DOHH2 (cell line): ENCODE results near the gene MROH7.

Experiments
- H3F3A ChIP-seq: fragments of 200-600 bp; sonication (generic), shearing (Covaris generic); 2 replicates; pipeline ENCODE4 v1.6.0; 2016; ENCODE audit warnings: antibody characterized with exemption, mild to moderate bottlenecking; ENCODE audit not compliant: control insufficient read depth, insufficient read depth
- H3K27ac ChIP-seq: fragments of 200-600 bp; sonication (generic); 2 replicates; pipeline ENCODE4 v1.5.1; 2014; ENCODE audit warnings: low read depth, mild to moderate bottlenecking, low read length, moderate library complexity
- H3K27me3 ChIP-seq: fragments of 200-600 bp; sonication (generic); 2 replicates; pipeline ENCODE4 v1.6.1; 2014; ENCODE audit warnings: mild to moderate bottlenecking, low read length, mixed read lengths; ENCODE audit not compliant: control insufficient read depth
- H3K36me3 ChIP-seq: fragments of 200-600 bp; sonication (generic); 2 replicates; pipeline ENCODE4 v1.6.1; 2014; ENCODE audit warnings: mild to moderate bottlenecking, low read length, moderate library complexity, mixed read lengths; ENCODE audit not compliant: control insufficient read depth
- H3K4me1 ChIP-seq: fragments of 200-600 bp; sonication (generic); 2 replicates; pipeline ENCODE4 v1.6.1; 2014; ENCODE audit warnings: mild to moderate bottlenecking, low read length, mixed read lengths; ENCODE audit not compliant: control insufficient read depth
- H3K4me2 ChIP-seq: fragments of 200-600 bp; sonication (generic); 2 replicates; pipeline ENCODE4 v1.6.0; 2014; ENCODE audit warnings: mild to moderate bottlenecking, low read length, moderate library complexity
- H3K4me3 ChIP-seq: fragments of 200-600 bp; sonication (generic); 2 replicates; pipeline ENCODE4 v1.5.1; 2014; ENCODE audit warnings: mild to moderate bottlenecking, low read length, mixed read lengths
- H3K79me2 ChIP-seq: fragments of 200-600 bp; sonication (generic); 2 replicates; pipeline ENCODE4 v1.6.1; 2014; ENCODE audit warnings: mild to moderate bottlenecking, low read length, mixed read lengths; ENCODE audit not compliant: control insufficient read depth
- H3K9me2 ChIP-seq: fragments of 200-600 bp; sonication (generic); replicated peaks from 2 replicates; pipeline ENCODE4 v1.6.1; 2014; ENCODE audit warnings: mild to moderate bottlenecking, low read length, mixed read lengths; ENCODE audit not compliant: control insufficient read depth
- H3K9me3 ChIP-seq: fragments of 200-600 bp; sonication (generic); 2 replicates; pipeline ENCODE4 v1.6.1; 2014; ENCODE audit warnings: antibody characterized with exemption, low read length, mixed read lengths; ENCODE audit not compliant: control insufficient read depth, insufficient read depth
- H4K20me1 ChIP-seq: fragments of 200-600 bp; sonication (generic); 2 replicates; pipeline ENCODE4 v1.6.0; 2014; ENCODE audit warnings: low read depth, mild to moderate bottlenecking, antibody characterized with exemption, low read length, moderate library complexity; ENCODE audit not compliant: control insufficient read depth, insufficient read depth
- CTCF ChIP-seq: fragments of 200-600 bp; sonication (generic); IDR thresholded peaks from one replicate; pipeline ENCODE4 v1.5.1; 2014; ENCODE audit warnings: antibody characterized with exemption, mild to moderate bottlenecking, low read depth, low read length; ENCODE audit not compliant: poor library complexity, severe bottlenecking
- EZH2phosphoT487 ChIP-seq: fragments of 200-600 bp; sonication (generic); IDR thresholded peaks from 2 replicates; pipeline ENCODE4 v1.6.1; 2017; ENCODE audit warnings: borderline replicate concordance, mild to moderate bottlenecking, antibody characterized with exemption, low read length, moderate library complexity, mixed read lengths

The MROH7 gene

GRCh38 chr1:54599211-54599823 lies 42.3 kb upstream of the MROH7 start:
- H3K27me3 ChIP-seq = no peaks in the 10 kb centered on the region
- no peaks in the 10 kb centered on the region for H3K36me3 ChIP-seq

GRCh38 chr1:54600947-54601721 lies 40.5 kb upstream of the MROH7 start:
- Histone ChIP-seq H4K20me1 (no peaks in the 10 kb centered on the region), H3K79me2 (no peaks in the 10 kb centered on the region), H3K4me2 (no peak overlapping the region), H3K9me3 (no peaks in the 10 kb centered on the region), H3K27ac (no peak overlapping the region), H3K36me3 (no peaks in the 10 kb centered on the region), H3F3A (no peaks in the 10 kb centered on the region), H3K4me1 (no peaks in the 10 kb centered on the region; the same call in 1 of the 2 replicates), H3K27me3 (no peaks in the 10 kb centered on the region), H3K9me2 (no peaks in the 10 kb centered on the region), H3K4me3 (no peak overlapping the region)
- TF ChIP-seq CTCF (no peak), EZH2phosphoT487 (no peak)

More at GRCh38 chr1:54599211-54599823, 42.3 kb upstream of the MROH7 start:
- H4K20me1 ChIP-seq = no peaks in the 10 kb centered on the region
- H3K4me2 ChIP-seq = no peak overlapping the region
- H3K27ac ChIP-seq = no peak overlapping the region
- H3F3A ChIP-seq = no peaks in the 10 kb centered on the region
- H3K9me2 ChIP-seq = no peaks in the 10 kb centered on the region
- H3K79me2 ChIP-seq = no peaks in the 10 kb centered on the region
- no peak overlapping the region for H3K4me3 ChIP-seq
- no peaks in the 10 kb centered on the region for H3K9me3 ChIP-seq
- no peaks in the 10 kb centered on the region; the same call in 1 of the 2 replicates for H3K4me1 ChIP-seq
- no peak for TF ChIP-seq EZH2phosphoT487
- TF ChIP-seq CTCF = no peak

- H4K20me1 ChIP-seq = no peaks in the 10 kb centered on the region
- no peaks in the 10 kb centered on the region for H3K79me2 ChIP-seq
- H3K9me2 ChIP-seq = no peaks in the 10 kb centered on the region
- no peak for TF ChIP-seq EZH2phosphoT487
- no peak for TF ChIP-seq CTCF
- H3K4me2 ChIP-seq = no peak overlapping the region
- no peaks in the 10 kb centered on the region for H3K36me3 ChIP-seq
- no peak overlapping the region for H3K27ac ChIP-seq
- H3K4me1 ChIP-seq = no peaks in the 10 kb centered on the region; the same call in 1 of the 2 replicates
- H3K4me3 ChIP-seq = no peak overlapping the region
- H3K27me3 ChIP-seq = no peaks in the 10 kb centered on the region
- no peaks in the 10 kb centered on the region for H3K9me3 ChIP-seq
- no peaks in the 10 kb centered on the region for H3F3A ChIP-seq
These were observed 39.9 kb upstream of the MROH7 start for GRCh38 chr1:54601730-54602129.
